ENCODE results near the gene PTPA. TPM values are rescaled to one million over a fixed set of nuclear protein-coding genes. Genes with fewer than 3 reads are reported as not detected.

The PTPA gene
- total RNA-seq, 1 donor, result 136 TPM

DNA sequence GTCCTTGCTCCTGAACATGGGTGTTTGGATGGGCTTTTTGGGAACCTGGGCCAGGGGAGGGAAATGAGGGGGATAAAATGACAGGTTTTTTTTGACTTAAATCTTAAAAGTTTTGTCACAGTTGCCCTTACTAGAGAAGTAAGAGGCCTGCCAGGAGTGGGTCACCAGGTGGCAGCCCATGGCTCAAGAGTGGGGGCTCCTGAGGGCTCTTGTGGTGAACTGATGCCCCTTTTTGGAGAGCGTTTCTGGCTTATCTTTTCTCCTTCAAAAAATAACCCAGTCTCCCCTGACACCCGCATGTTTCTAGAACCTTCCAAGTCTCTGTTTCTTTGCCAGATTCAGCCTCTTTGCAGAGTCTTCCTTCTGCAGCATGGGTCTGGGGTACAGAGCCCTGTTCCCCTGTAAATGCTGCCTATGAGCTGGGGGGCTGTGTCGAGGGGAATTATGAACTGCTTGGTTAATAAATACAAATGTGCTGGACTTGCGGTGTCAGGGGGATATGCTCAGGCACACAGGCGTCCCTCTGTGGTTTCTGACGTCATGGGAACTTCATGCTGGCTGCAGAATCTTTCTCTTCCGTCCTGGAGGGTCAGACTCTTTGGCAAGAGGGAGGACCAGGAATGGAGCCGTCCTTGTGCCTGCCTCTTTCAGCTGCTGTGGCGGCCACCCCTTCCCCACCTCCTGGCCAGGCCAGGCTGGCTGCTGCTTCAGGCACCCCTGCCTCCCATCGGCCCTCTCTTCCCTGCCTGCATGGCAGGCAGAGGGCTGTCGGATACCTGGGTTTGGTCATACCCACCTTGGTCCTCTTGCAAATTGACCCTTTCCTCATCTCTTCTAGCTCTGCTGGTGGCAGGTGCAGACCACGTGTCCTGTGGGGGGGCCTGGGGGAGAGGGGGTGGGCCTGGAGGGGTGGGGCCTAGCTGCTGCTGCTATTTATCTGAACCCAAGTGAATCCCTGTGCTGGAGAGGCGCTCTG, 30.1 kb downstream of the PTPA start:
- TF ChIP-seq, protein P1, sequence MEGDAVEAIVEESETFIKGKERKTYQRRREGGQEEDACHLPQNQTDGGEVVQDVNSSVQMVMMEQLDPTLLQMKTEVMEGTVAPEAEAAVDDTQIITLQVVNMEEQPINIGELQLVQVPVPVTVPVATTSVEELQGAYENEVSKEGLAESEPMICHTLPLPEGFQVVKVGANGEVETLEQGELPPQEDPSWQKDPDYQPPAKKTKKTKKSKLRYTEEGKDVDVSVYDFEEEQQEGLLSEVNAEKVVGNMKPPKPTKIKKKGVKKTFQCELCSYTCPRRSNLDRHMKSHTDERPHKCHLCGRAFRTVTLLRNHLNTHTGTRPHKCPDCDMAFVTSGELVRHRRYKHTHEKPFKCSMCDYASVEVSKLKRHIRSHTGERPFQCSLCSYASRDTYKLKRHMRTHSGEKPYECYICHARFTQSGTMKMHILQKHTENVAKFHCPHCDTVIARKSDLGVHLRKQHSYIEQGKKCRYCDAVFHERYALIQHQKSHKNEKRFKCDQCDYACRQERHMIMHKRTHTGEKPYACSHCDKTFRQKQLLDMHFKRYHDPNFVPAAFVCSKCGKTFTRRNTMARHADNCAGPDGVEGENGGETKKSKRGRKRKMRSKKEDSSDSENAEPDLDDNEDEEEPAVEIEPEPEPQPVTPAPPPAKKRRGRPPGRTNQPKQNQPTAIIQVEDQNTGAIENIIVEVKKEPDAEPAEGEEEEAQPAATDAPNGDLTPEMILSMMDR (IDR thresholded peaks at IDR 0.05; ENCODE audit: insufficient read depth, low read depth, low read length), result no peak
- peak overlapping the region; percentile 58 for H3K4me3 ChIP-seq (ENCODE audit: low read depth, low read length)

DNA sequence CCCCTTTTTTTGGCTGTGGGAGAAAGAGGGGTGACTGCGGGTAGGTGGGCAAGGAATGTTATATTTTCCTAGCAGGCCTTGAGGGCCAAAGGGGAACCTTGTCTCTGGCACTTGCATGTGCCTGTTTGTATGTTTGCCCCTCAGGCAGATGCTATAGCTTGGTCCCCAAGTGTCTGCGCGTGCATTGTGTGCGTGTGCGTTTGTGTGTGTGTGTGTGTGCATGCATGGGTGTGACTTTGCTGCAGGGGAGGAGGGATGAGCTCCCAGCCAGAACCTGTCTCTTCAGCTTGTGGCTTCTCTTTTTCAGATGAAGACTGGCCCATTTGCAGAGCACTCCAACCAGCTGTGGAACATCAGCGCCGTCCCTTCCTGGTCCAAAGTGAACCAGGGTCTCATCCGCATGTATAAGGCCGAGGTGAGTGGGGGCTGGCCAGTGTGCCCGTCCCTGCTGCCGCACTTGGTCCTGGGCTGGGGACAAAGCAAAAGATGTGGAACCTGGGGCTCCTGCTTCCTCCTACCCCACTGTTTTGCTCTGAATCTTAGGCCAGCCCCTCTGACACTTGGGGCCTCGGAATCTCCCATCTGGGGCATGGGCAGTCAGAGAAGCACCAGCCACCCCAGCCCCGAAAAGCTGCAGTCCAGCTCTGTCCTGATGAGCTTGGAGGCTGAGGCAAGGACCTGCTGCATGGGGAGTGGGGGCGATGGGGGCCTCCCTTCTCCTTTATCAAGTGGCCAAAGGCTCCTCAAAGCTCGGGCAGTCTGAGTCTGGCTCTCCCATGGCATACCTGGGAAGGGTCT, 31.1 kb downstream of the PTPA start:
- peak overlapping the region; percentile 58 for H3K4me3 ChIP-seq (ENCODE audit: low read depth, low read length)
- TF ChIP-seq, protein P1 (IDR thresholded peaks at IDR 0.05; ENCODE audit: insufficient read depth, low read depth, low read length), result no peak
- no peak for DNase-seq (ENCODE audit: low read depth)

More for the DNA sequence above, 30.1 kb downstream of the PTPA start:
- peak; percentile 97 for DNase-seq (ENCODE audit: low read depth)

DNA sequence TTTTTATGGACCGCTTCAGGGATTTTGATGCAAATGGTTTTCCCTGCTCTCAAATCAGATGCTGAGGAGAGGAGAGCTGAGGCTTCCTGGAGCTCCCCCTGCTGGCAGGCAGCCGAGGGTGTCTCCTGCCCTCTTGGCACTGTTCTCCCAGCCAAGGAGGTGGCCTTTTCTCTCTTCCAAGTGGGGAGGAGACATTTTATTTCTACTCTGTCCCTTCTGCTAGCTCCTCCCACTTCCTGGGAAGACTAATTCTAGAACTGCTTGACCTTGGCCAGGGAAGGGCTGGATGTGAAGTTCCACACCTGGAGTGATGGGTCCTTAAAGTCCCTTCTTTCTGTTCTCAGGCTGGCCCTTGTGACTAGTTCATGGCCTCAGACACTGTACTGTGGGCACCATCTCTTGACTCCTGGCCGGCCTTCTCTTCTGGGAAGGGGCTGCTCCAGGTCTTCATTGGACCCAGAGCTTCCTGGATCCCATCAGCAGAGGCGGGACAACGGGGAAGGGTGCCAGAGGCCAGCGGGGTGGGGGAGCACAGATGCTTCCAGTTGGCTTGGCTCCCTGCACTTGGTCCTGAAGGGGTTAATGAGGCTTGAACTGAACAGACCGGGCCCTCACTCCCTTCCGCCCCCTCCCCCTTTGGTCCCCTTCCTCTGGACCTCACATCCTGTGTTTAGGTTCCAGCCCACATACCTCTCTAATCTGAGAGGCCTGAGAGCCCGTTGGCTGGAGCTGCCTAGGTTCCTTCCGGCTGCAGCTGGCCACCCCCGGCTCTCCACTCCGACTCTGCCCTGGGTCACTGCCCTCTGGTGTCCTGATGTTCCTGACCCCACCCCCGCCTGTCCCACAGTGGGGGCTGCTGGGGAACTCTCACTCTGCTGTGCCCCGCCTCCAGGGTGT, 32.1 kb downstream of the PTPA start:
- TF ChIP-seq, protein P1 (IDR thresholded peaks at IDR 0.05; ENCODE audit: insufficient read depth, low read depth, low read length), result peak; percentile 97
- peak; percentile 94 for DNase-seq (ENCODE audit: low read depth)
- peak overlapping the region; percentile 58 for H3K4me3 ChIP-seq (ENCODE audit: low read depth, low read length)

DNA sequence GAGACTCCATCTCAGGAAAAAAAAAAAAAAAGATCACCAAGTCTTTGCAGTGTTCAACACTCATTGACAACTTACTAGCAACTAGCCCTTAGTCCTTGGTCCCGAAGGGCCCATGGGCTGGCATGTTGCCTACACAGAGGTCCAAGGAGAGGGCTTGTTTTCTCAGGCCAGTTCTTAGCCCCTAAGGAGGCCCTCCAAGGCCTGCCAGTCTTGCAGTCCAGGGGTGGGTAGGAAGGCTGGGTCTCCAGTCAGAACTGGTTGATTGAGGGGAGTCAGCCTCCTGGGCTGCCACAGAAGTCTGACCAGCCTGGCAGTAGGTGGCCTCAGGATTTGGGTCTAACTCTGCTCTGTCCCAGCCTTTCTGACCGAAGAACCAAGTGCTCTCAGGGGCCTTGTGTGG, 34.1 kb downstream of the PTPA start:
- no peak overlapping the region for H3K4me3 ChIP-seq (ENCODE audit: low read depth, low read length)
- TF ChIP-seq, protein P1 (IDR thresholded peaks at IDR 0.05; ENCODE audit: insufficient read depth, low read depth, low read length), result no peak
- DNase-seq (ENCODE audit: low read depth), result peak; percentile 13

DNA sequence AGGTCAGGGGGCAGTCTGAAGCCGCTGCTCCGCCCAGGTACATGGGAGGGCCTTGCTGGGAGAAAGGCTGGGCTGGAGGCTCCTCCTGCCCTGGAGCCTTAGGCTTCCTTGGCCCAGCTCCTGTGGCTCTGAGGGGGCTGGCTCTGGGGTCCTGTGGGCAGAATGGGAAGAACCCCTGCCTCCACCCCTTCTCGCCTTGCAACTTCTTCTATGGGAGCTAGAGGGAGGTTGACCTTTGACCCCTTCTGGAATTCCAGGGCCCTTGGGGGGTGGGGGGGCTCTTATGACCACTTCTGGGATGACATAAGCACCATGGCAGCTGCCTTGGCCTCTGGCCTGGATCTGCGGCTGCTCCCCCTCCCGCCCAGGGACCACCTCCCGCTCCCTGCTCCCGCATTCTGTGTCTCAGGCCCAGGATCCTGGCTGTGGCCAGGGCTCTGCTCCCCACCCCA, 34.7 kb downstream of the PTPA start:
- peak; percentile 96 for DNase-seq (ENCODE audit: low read depth)
- TF ChIP-seq, protein P1 (IDR thresholded peaks at IDR 0.05; ENCODE audit: insufficient read depth, low read depth, low read length), result peak; percentile 14
- H3K4me3 ChIP-seq (ENCODE audit: low read depth, low read length), result no peak overlapping the region

DNA sequence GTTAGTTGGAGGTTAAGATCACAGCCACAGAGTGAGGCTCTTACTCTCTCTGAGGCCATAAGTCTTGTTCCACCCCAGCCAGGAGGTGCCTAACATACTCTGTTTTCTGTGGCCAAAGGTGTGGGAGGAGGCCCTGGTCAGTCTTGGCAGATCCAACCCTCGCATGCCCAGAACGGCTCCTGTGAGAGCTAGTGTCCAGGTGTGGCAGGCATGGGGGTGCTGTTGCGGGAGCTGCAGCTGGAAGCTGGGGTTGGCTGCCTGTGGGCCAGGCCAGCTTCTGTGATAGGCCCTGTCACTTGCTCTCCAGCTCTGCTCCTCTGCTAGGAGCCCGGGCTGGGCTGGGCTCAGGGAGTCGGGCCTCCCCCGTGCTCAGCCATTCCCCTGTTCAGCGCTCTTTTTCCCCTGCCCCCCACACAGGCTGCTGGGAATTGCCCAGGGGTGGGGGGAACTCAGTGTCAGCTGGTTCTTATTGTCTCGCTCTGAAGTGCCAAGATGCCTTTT, 35.3 kb downstream of the PTPA start:
- DNase-seq (ENCODE audit: low read depth), result peak; percentile 31
- TF ChIP-seq, protein P1 (IDR thresholded peaks at IDR 0.05; ENCODE audit: insufficient read depth, low read depth, low read length), result no peak
- no peak overlapping the region for H3K4me3 ChIP-seq (ENCODE audit: low read depth, low read length)

Measured in fibroblast of villous mesenchyme (primary cell).